ENCODE results near the gene C4orf50.

C4orf50 gene

GRCh38 chr4:5923376-5923775 lies 94.9 kb downstream of the C4orf50 start:
- DNase-seq = no peak
- no peak overlapping the region for H3K4me3 Mint-ChIP-seq

GRCh38 chr4:5922556-5922955 lies 95.7 kb downstream of the C4orf50 start:
- Mint-ChIP-seq H3K9me3 (no peaks in the 10 kb centered on the region), H3K4me3 (no peak overlapping the region), H3K27ac (no peak overlapping the region), H3K4me1 (no peaks in the 10 kb centered on the region), H3K27me3 (peaks cover 20% of the 10 kb centered on the region)
- ATAC-seq = no peak
- no peak for DNase-seq

More at GRCh38 chr4:5923376-5923775, 94.9 kb downstream of the C4orf50 start:
- Mint-ChIP-seq H3K27me3 (peaks cover 20% of the 10 kb centered on the region), H3K4me1 (no peaks in the 10 kb centered on the region), H3K27ac (no peak overlapping the region), H3K9me3 (no peaks in the 10 kb centered on the region)
- no peak for ATAC-seq

- H3K27ac Mint-ChIP-seq = no peak overlapping the region
- peaks cover 20% of the 10 kb centered on the region for H3K27me3 Mint-ChIP-seq
- no peaks in the 10 kb centered on the region for H3K4me1 Mint-ChIP-seq
- H3K4me3 Mint-ChIP-seq = no peak overlapping the region
- H3K9me3 Mint-ChIP-seq = no peaks in the 10 kb centered on the region
- DNase-seq (no peak), ATAC-seq (no peak)
Measured at GRCh38 chr4:5921981-5922380, 96.2 kb downstream of the C4orf50 start.

- no peak for DNase-seq
- Mint-ChIP-seq H3K9me3 (no peaks in the 10 kb centered on the region), H3K27me3 (peaks cover 20% of the 10 kb centered on the region), H3K4me1 (no peaks in the 10 kb centered on the region), H3K27ac (no peak overlapping the region), H3K4me3 (no peak overlapping the region)
- no peak for ATAC-seq
Measured at GRCh38 chr4:5921101-5921980, 96.9 kb downstream of the C4orf50 start.

GRCh38 chr4:5919571-5919970 lies 98.7 kb downstream of the C4orf50 start:
- peaks cover 20% of the 10 kb centered on the region for H3K27me3 Mint-ChIP-seq
- no peaks in the 10 kb centered on the region for H3K9me3 Mint-ChIP-seq
- H3K4me1 Mint-ChIP-seq = no peaks in the 10 kb centered on the region
- DNase-seq (no peak), ATAC-seq (no peak)
- no peak overlapping the region for H3K4me3 Mint-ChIP-seq
- H3K27ac Mint-ChIP-seq = no peak overlapping the region

GRCh38 chr4:5919044-5919443 lies 99.2 kb downstream of the C4orf50 start:
- Mint-ChIP-seq H3K27ac (peak overlapping the region in 1 of 2 donors; percentile 61), H3K9me3 (no peaks in the 10 kb centered on the region), H3K4me1 (no peaks in the 10 kb centered on the region), H3K4me3 (no peak overlapping the region), H3K27me3 (peaks cover 20% of the 10 kb centered on the region)
- ATAC-seq (no peak), DNase-seq (no peak)

GRCh38 chr4:5918331-5918985 lies 99.8 kb downstream of the C4orf50 start:
- Mint-ChIP-seq H3K27ac (no peak overlapping the region), H3K9me3 (no peaks in the 10 kb centered on the region), H3K27me3 (peaks cover 20% of the 10 kb centered on the region), H3K4me1 (no peaks in the 10 kb centered on the region), H3K4me3 (no peak overlapping the region)
- DNase-seq (no peak), ATAC-seq (no peak)

GRCh38 chr4:5917672-5918071 lies 100.6 kb downstream of the C4orf50 start:
- no peaks in the 10 kb centered on the region for H3K9me3 Mint-ChIP-seq
- H3K27ac Mint-ChIP-seq = peak overlapping the region in 1 of 2 donors; percentile 48
- ATAC-seq (no peak), DNase-seq (no peak)
- no peaks in the 10 kb centered on the region for H3K4me1 Mint-ChIP-seq
- H3K27me3 Mint-ChIP-seq = peaks cover 20% of the 10 kb centered on the region
- H3K4me3 Mint-ChIP-seq = no peak overlapping the region

GRCh38 chr4:5916229-5916628 lies 102.0 kb downstream of the C4orf50 start:
- ATAC-seq = no peak
- H3K4me3 Mint-ChIP-seq = no peak overlapping the region

GRCh38 chr4:5913454-5913853 lies 104.8 kb downstream of the C4orf50 start:
- Mint-ChIP-seq H3K9me3 (peaks cover 0 to 9% of the 10 kb centered on the region in 2 donors), H3K27ac (no peak overlapping the region), H3K4me3 (no peak overlapping the region), H3K27me3 (no peaks in the 10 kb centered on the region), H3K4me1 (no peaks in the 10 kb centered on the region)
- no peak for ATAC-seq
- DNase-seq = no peak

More at GRCh38 chr4:5916229-5916628, 102.0 kb downstream of the C4orf50 start:
- DNase-seq = no peak
- no peak overlapping the region for H3K27ac Mint-ChIP-seq
- peaks cover 14% of the 10 kb centered on the region for H3K27me3 Mint-ChIP-seq
- H3K4me1 Mint-ChIP-seq = no peaks in the 10 kb centered on the region
- no peaks in the 10 kb centered on the region for H3K9me3 Mint-ChIP-seq

GRCh38 chr4:5912614-5913019 lies 105.6 kb downstream of the C4orf50 start:
- Mint-ChIP-seq H3K9me3 (peaks cover 6 to 17% of the 10 kb centered on the region in 2 donors), H3K27ac (no peak overlapping the region), H3K27me3 (no peaks in the 10 kb centered on the region), H3K4me1 (no peaks in the 10 kb centered on the region), H3K4me3 (no peak overlapping the region)
- no peak for ATAC-seq
- DNase-seq = no peak

- H3K27me3 Mint-ChIP-seq = peaks cover 23% of the 10 kb centered on the region
- no peak for ATAC-seq
- H3K4me3 Mint-ChIP-seq = no peak overlapping the region
- no peaks in the 10 kb centered on the region for H3K4me1 Mint-ChIP-seq
- peaks cover 11 to 31% of the 10 kb centered on the region in 2 donors for H3K9me3 Mint-ChIP-seq
- no peak overlapping the region for H3K27ac Mint-ChIP-seq
- DNase-seq = no peak
Measured at GRCh38 chr4:5908876-5909427, 109.3 kb downstream of the C4orf50 start.

- Mint-ChIP-seq H3K4me3 (no peak overlapping the region), H3K27me3 (peaks cover 26% of the 10 kb centered on the region), H3K4me1 (no peaks in the 10 kb centered on the region), H3K27ac (no peak overlapping the region), H3K9me3 (peaks cover 11 to 31% of the 10 kb centered on the region in 2 donors)
- DNase-seq (no peak), ATAC-seq (no peak)
Measured at GRCh38 chr4:5906191-5906590, 112.0 kb downstream of the C4orf50 start.

GRCh38 chr4:5905714-5906113 lies 112.5 kb downstream of the C4orf50 start:
- H3K27me3 Mint-ChIP-seq = peaks cover 26% of the 10 kb centered on the region
- DNase-seq = no peak

GRCh38 chr4:5900844-5901243 lies 117.4 kb downstream of the C4orf50 start:
- Mint-ChIP-seq H3K27ac (no peak overlapping the region), H3K4me1 (no peaks in the 10 kb centered on the region), H3K4me3 (no peak overlapping the region), H3K27me3 (peaks cover 33% of the 10 kb centered on the region), H3K9me3 (peaks cover 5 to 11% of the 10 kb centered on the region in 2 donors)
- ATAC-seq (no peak), DNase-seq (no peak)

More at GRCh38 chr4:5905714-5906113, 112.5 kb downstream of the C4orf50 start:
- H3K4me1 Mint-ChIP-seq = no peaks in the 10 kb centered on the region
- no peak for ATAC-seq
- no peak overlapping the region for H3K4me3 Mint-ChIP-seq
- H3K9me3 Mint-ChIP-seq = peaks cover 11 to 31% of the 10 kb centered on the region in 2 donors
- H3K27ac Mint-ChIP-seq = no peak overlapping the region

- Mint-ChIP-seq H3K4me3 (no peak overlapping the region), H3K27me3 (peaks cover 35% of the 10 kb centered on the region), H3K9me3 (peaks cover 5 to 7% of the 10 kb centered on the region in 2 donors), H3K27ac (no peak overlapping the region), H3K4me1 (no peaks in the 10 kb centered on the region)
- DNase-seq (no peak), ATAC-seq (no peak)
Measured at GRCh38 chr4:5899881-5900280, 118.3 kb downstream of the C4orf50 start.

All from stimulated activated naive CD8-positive, alpha-beta T cell treated with anti-CD3 and anti-CD28 coated beads, Interleukin-15, amount 100 ng/mL, for 72 hours (primary cell).